SK-N-SH (cell line): ENCODE measurements around the gene PARD3B.

Experiments
- ELF1 ChIP-seq: IDR thresholded peaks from 2 replicates; pipeline ENCODE4 v1.4.0; 2012
- EP300 ChIP-seq, 2 experiments: IDR thresholded peaks; 2 replicates each; pipeline versions ENCODE4 v1.4.0 to v1.6.1; 2012; ENCODE audit warnings: borderline replicate concordance in 1 of 2, low read depth in 1 of 2, low read length in 1 of 2
- GABPA ChIP-seq: IDR thresholded peaks from 2 replicates; pipeline ENCODE4 v1.4.0; 2012; ENCODE audit warnings: low read depth, mild to moderate bottlenecking
- POLR2AphosphoS5 ChIP-seq: IDR thresholded peaks from 2 replicates; pipeline ENCODE4 v1.6.1; 2012; ENCODE audit warnings: low read depth, low read length
- RAD21 ChIP-seq: IDR thresholded peaks from 2 replicates; pipeline ENCODE4 v1.6.1; 2012; ENCODE audit warnings: mild to moderate bottlenecking, low read length
- YY1 ChIP-seq: IDR thresholded peaks from 2 replicates; pipeline ENCODE4 v1.4.0; 2012; ENCODE audit warnings: low read depth, mild to moderate bottlenecking
- TF ChIP-seq, protein P1 (sequence below): fragments of 200-600 bp; sonication (generic); IDR thresholded peaks from 2 replicates; pipeline ENCODE4 v1.6.1; 2017; ENCODE audit warnings: antibody characterized with exemption, mild to moderate bottlenecking, moderate library complexity
- TF ChIP-seq, protein P2 (sequence below): fragments of 150-350 bp; IDR thresholded peaks from 2 replicates; pipeline ENCODE4 v1.6.1; 2017; ENCODE audit warnings: antibody characterized with exemption, low read length, low read depth, borderline replicate concordance

DNA sequence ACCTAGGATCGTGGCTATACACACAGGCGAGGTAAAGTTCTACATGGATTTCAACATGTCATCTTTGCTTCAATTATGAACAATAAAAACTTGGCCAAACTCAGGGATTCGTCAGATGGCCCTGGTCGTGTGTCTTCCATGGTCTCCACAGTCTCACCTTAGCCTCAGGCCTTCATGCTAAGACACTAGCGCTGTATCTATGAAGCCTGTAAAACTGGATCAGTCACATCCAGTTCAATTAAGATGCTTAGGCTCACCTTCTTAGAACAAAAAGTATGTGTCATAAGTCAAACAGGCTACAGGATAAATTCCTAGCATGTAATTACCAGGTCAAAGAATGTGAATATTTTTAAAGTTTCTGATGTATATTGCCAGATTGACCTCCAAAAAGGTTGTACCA is 1023.3 kb downstream of the PARD3B start:
- TF ChIP-seq, protein P1, sequence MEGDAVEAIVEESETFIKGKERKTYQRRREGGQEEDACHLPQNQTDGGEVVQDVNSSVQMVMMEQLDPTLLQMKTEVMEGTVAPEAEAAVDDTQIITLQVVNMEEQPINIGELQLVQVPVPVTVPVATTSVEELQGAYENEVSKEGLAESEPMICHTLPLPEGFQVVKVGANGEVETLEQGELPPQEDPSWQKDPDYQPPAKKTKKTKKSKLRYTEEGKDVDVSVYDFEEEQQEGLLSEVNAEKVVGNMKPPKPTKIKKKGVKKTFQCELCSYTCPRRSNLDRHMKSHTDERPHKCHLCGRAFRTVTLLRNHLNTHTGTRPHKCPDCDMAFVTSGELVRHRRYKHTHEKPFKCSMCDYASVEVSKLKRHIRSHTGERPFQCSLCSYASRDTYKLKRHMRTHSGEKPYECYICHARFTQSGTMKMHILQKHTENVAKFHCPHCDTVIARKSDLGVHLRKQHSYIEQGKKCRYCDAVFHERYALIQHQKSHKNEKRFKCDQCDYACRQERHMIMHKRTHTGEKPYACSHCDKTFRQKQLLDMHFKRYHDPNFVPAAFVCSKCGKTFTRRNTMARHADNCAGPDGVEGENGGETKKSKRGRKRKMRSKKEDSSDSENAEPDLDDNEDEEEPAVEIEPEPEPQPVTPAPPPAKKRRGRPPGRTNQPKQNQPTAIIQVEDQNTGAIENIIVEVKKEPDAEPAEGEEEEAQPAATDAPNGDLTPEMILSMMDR: no peak
- TF ChIP-seq POLR2AphosphoS5 (no peak), EP300 (IDR thresholded peaks at IDR 0.05; ENCODE audit: borderline replicate concordance in 1 of 2, low read depth in 1 of 2, low read length in 1 of 2) (no peak), RAD21 (no peak), ELF1 (no peak), GABPA (no peak), YY1 (no peak)
- TF ChIP-seq, protein P2, sequence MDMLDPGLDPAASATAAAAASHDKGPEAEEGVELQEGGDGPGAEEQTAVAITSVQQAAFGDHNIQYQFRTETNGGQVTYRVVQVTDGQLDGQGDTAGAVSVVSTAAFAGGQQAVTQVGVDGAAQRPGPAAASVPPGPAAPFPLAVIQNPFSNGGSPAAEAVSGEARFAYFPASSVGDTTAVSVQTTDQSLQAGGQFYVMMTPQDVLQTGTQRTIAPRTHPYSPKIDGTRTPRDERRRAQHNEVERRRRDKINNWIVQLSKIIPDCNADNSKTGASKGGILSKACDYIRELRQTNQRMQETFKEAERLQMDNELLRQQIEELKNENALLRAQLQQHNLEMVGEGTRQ: no peak
